ENCODE data around the gene TOM1. TPM values are rescaled to one million over a fixed set of nuclear protein-coding genes. Genes with fewer than 3 reads are reported as not detected.

Gene TOM1
- total and polyA plus RNA-seq, 9 donors, result 16.9 to 48.9 (median 39.1) TPM

GRCh38 chr22:35348703-35349102, 49.0 kb downstream of the TOM1 start:
- Histone ChIP-seq H3K27me3 (no peaks in the 10 kb centered on the region), H3K4me3 (no peak overlapping the region), H3K36me3 (no peaks in the 10 kb centered on the region), H3K4me1 (ENCODE audit: insufficient read depth) (peaks cover 9% of the 10 kb centered on the region), H3K27ac (peak overlapping the region in 1 of 2 donors; percentile 92), H3K9me3 (no peaks in the 10 kb centered on the region)
- peak in 1 of 5 donors; percentile 34 for DNase-seq
- no peak for TF ChIP-seq POLR2A (IDR thresholded peaks at IDR 0.05)
- no peak for TF ChIP-seq EP300 (IDR thresholded peaks at IDR 0.05)
- no peak for TF ChIP-seq CTCF (IDR thresholded peaks at IDR 0.05)
- intact Hi-C loops (cut with DNase I), result loop anchor here in 2 of 4 donors (5.0 kb wide), 1 partner anchor 239 kb away; no protein-coding TSS in a partner anchor
- 59 to 83% (median 68%) methylated on average over 5 of the region's 5 CpGs for WGBS, 3 donors

DNA sequence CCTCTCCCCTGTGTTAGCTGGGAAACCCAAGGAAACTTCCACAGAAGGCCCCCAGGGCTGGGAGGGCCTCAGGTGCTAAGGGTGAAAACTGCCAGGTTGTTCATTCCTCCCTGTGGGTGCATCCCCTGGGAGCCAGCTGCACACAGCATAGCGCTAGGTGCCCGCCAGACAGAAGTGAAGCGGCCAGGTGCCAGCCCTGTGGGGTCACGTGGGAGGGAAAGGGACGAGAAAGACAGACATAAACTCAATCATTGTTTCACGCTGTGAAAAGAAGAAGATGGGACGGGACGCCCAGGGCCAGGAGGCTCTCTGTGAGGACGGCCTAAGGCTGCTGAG, 49.6 kb downstream of the TOM1 start:
- H3K4me1 ChIP-seq (ENCODE audit: insufficient read depth), result peaks cover 9% of the 10 kb centered on the region
- no peak for TF ChIP-seq EP300 (IDR thresholded peaks at IDR 0.05)
- no peak for TF ChIP-seq POLR2A (IDR thresholded peaks at IDR 0.05)
- no peak for TF ChIP-seq CTCF (IDR thresholded peaks at IDR 0.05)
- no peak for DNase-seq
- no peak overlapping the region for H3K4me3 ChIP-seq
- no peaks in the 10 kb centered on the region for H3K36me3 ChIP-seq
- H3K27me3 ChIP-seq, result no peaks in the 10 kb centered on the region
- H3K27ac ChIP-seq, result peak overlapping the region in 1 of 2 donors; percentile 92
- H3K9me3 ChIP-seq, result no peaks in the 10 kb centered on the region
- intact Hi-C loops (cut with DNase I), result loop anchor here in 2 of 4 donors (5.0 kb wide), 1 partner anchor 238 kb away; no protein-coding TSS in a partner anchor
- 54 to 64% (median 62%) methylated on average over 9 of the region's 9 CpGs for WGBS, 3 donors

GRCh38 chr22:35349704-35350538, 50.2 kb downstream of the TOM1 start:
- H3K4me1 ChIP-seq (ENCODE audit: insufficient read depth), result peaks cover 9% of the 10 kb centered on the region
- no peaks in the 10 kb centered on the region for H3K36me3 ChIP-seq
- H3K4me3 ChIP-seq, result no peak overlapping the region
- H3K27ac ChIP-seq, result peak overlapping the region in 1 of 2 donors; percentile 92
- H3K9me3 ChIP-seq, result no peaks in the 10 kb centered on the region
- TF ChIP-seq POLR2A (IDR thresholded peaks at IDR 0.05), result no peak
- TF ChIP-seq CTCF (IDR thresholded peaks at IDR 0.05), result no peak
- no peak for TF ChIP-seq EP300 (IDR thresholded peaks at IDR 0.05)
- DNase-seq, result peak; percentile 45 to 75 (median 66)
- intact Hi-C loops (cut with DNase I), result loop anchor here (2.0 to 10.0 kb wide), 6 partner anchors 75 to 715 kb away; no protein-coding TSS in a partner anchor
- H3K27me3 ChIP-seq, result no peaks in the 10 kb centered on the region
- 44 to 54% (median 45%) methylated on average over 16 to 17 of the region's 17 CpGs for WGBS, 3 donors

DNA sequence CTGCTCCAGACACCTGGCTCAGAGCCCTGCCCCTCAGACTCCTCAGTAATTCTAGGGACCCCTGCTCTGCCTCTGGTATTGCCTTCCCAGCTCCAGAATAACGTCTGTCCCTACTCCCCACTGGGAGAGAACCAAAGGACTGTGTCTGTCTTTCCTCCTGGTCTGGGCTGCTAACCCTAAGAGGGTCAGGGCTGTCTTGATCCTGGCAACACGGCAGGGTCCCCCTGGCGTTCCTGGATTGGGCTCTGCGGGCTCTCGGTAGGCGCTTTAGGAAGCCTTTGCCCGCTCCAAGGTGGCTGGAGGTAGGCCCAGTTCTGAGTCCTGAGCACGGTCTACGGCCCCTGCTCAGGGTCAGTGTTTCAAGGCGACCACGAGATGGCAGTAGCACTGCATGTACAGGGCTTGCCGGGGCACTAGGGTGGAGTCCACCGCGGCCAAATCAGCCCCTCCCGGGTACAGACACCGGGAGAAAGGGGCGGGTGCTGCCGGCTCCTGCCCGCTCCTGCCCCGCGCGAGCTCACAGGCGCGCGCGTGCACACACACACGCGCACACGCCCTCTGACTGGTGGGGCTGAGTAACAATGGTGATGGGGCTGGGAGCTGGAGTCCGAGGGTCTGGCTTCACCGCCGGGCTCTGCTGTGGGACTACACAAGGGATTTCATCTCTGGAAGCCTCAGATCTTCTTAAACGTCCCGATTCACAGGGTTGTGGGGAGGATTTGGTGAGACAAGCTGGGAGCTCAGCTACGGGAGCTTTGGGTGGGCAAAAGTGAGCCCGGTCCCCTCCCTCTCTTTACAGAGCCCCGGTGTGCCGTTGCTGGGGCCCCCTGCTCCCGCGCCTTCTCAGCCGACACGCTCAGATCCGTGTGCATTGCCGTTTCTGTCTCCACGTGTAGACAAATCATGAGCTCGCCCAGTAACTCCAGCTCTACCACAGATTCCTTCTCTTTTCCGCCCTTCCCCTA, 51.1 kb downstream of the TOM1 start:
- 0 to 1% (median 1%) methylated on average over 42 to 47 of the region's 47 CpGs for WGBS, 3 donors
- DNase-seq, result peak; percentile 95 to 97 (median 95)
- Histone ChIP-seq H3K4me3 (peak overlapping the region; percentile 42), H3K27ac (peak overlapping the region; percentile 53 to 92), H3K27me3 (no peaks in the 10 kb centered on the region), H3K9me3 (no peaks in the 10 kb centered on the region), H3K36me3 (no peaks in the 10 kb centered on the region), H3K4me1 (ENCODE audit: insufficient read depth) (peaks cover 9% of the 10 kb centered on the region)
- peak; percentile 55 for TF ChIP-seq POLR2A (IDR thresholded peaks at IDR 0.05)
- TF ChIP-seq CTCF (IDR thresholded peaks at IDR 0.05), result peak; percentile 96 to 97 (median 96)
- TF ChIP-seq EP300 (IDR thresholded peaks at IDR 0.05), result no peak
- intact Hi-C loops (cut with DNase I), result loop anchor here (2.0 to 10.0 kb wide), 6 partner anchors 74 to 714 kb away; no protein-coding TSS in a partner anchor

Measured in ovary (tissue), 9 donors.